Neural crest cell (in vitro differentiated cells): ENCODE results near the gene AHNAK. TPM values are rescaled to one million over a fixed set of nuclear protein-coding genes. Genes with fewer than 3 reads are reported as not detected.

Experiments
- DNase-seq: peaks from one replicate; pipeline ENCODE4 v3.0.0; 2021; ENCODE audit warnings: low read depth, mixed read lengths, low spot score
- H3K27ac Mint-ChIP-seq: one replicate; pipeline ENCODE4 v1.8.0; 2021; ENCODE audit warnings: mild to moderate bottlenecking, mixed read lengths; ENCODE audit not compliant: unreplicated experiment
- H3K27me3 Mint-ChIP-seq: 2 replicates; pipeline ENCODE4 v1.8.0; 2021; ENCODE audit warnings: low read depth, mild to moderate bottlenecking, mixed read lengths
- H3K36me3 Mint-ChIP-seq: 2 replicates; pipeline ENCODE4 v1.8.0; 2021; ENCODE audit warnings: low read depth, mild to moderate bottlenecking, mixed read lengths
- H3K4me1 Mint-ChIP-seq: 2 replicates; pipeline ENCODE4 v1.8.0; 2021; ENCODE audit warnings: mixed read lengths
- H3K4me3 Mint-ChIP-seq: one replicate; pipeline ENCODE4 v1.8.0; 2021; ENCODE audit warnings: mild to moderate bottlenecking, mixed read lengths
- H3K9me3 Mint-ChIP-seq: 2 replicates; pipeline ENCODE4 v1.8.0; 2021; ENCODE audit warnings: mixed read lengths
- CTCF ChIP-seq: fragments of 200-600 bp; sonication (generic); conservative IDR thresholded peaks from 2 replicates; pipeline ENCODE4 v1.5.0; 2021; ENCODE audit warnings: antibody characterized with exemption, mild to moderate bottlenecking
- total RNA-seq: library from RNA; stranded (reverse); gene quantifications from 2 replicates; pipeline ENCODE4 v1.2.1, GENCODE V29; 2021

Gene AHNAK
- total RNA-seq, 1 donor from 2014 or later, result 0.65 TPM

- H3K4me3 Mint-ChIP-seq, result no peak overlapping the region
- H3K27me3 Mint-ChIP-seq, result peaks cover 3% of the 10 kb centered on the region
- no peaks in the 10 kb centered on the region for H3K9me3 Mint-ChIP-seq
- no peak overlapping the region for H3K27ac Mint-ChIP-seq
- H3K4me1 Mint-ChIP-seq, result peaks cover 12% of the 10 kb centered on the region
- TF ChIP-seq CTCF, result no peak
- H3K36me3 Mint-ChIP-seq, result no peaks in the 10 kb centered on the region
- DNase-seq, result no peak
These were observed 33.6 kb downstream of the AHNAK start for GRCh38 chr11:62512961-62513360.

- Mint-ChIP-seq H3K9me3 (no peaks in the 10 kb centered on the region), H3K27me3 (peaks cover 29% of the 10 kb centered on the region), H3K4me1 (peaks cover 32% of the 10 kb centered on the region), H3K27ac (peak overlapping the region; percentile 3), H3K36me3 (no peaks in the 10 kb centered on the region), H3K4me3 (peak overlapping the region; percentile 57)
- TF ChIP-seq CTCF, result peak; percentile 59
- peak; percentile 46 for DNase-seq
These were observed 38.1 kb downstream of the AHNAK start for GRCh38 chr11:62508336-62509058.

- Mint-ChIP-seq H3K9me3 (no peaks in the 10 kb centered on the region), H3K4me1 (peaks cover 37% of the 10 kb centered on the region), H3K27me3 (peaks cover 38% of the 10 kb centered on the region), H3K36me3 (no peaks in the 10 kb centered on the region), H3K4me3 (no peak overlapping the region), H3K27ac (no peak overlapping the region)
- no peak for DNase-seq
- TF ChIP-seq CTCF, result no peak
These were observed 39.5 kb downstream of the AHNAK start for GRCh38 chr11:62507125-62507422.

GRCh38 chr11:62506413-62507124, 40.0 kb downstream of the AHNAK start:
- TF ChIP-seq CTCF, result no peak
- peaks cover 42% of the 10 kb centered on the region for H3K4me1 Mint-ChIP-seq
- no peak overlapping the region for H3K27ac Mint-ChIP-seq
- no peak for DNase-seq
- no peaks in the 10 kb centered on the region for H3K36me3 Mint-ChIP-seq
- no peaks in the 10 kb centered on the region for H3K9me3 Mint-ChIP-seq
- peaks cover 43% of the 10 kb centered on the region for H3K27me3 Mint-ChIP-seq
- H3K4me3 Mint-ChIP-seq, result no peak overlapping the region

GRCh38 chr11:62505440-62506091, 41.0 kb downstream of the AHNAK start:
- peaks cover 45% of the 10 kb centered on the region for H3K4me1 Mint-ChIP-seq
- H3K4me3 Mint-ChIP-seq, result peak overlapping the region; percentile 61
- TF ChIP-seq CTCF, result no peak
- H3K9me3 Mint-ChIP-seq, result no peaks in the 10 kb centered on the region
- H3K36me3 Mint-ChIP-seq, result no peaks in the 10 kb centered on the region
- DNase-seq, result no peak
- H3K27ac Mint-ChIP-seq, result peak overlapping the region; percentile 19
- peaks cover 44% of the 10 kb centered on the region for H3K27me3 Mint-ChIP-seq
